Bone marrow (tissue), 2 donors: Measurements from ENCODE around the gene RPS6KA2.
"Not testable (repeated sequence)": the region's sequence is repeated elsewhere in the genome, so short reads cannot be mapped to it uniquely, and the experiment has no call there.

Source experiments
- DNase-seq, 2 donors: peaks; one replicate each; lab custom pipeline; 2025; lab: John Stamatoyannopoulos, UW

RPS6KA2 gene

DNA sequence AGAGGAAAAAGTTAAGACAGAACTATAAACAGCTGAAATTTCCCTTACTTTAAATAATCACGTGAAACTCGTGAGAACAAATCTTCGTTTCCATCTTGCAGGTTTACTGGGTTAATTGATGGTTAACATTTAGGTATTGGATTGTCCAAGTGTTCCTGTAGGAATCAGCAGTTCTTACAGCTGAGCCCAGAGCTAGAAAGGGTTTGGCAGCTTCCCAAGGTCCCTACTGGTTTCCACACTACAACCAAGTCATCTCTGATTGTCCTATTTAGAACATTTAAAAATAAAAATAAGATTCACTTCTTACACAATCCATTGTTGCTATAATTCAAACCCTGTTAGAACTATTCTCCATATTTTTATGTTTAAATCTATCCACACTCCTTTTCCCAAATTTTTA, 260.1 kb downstream of the RPS6KA2 start:
- no peak for DNase-seq

GRCh38 chr6:166365806-166366205, 261.2 kb downstream of the RPS6KA2 start:
- no peak for DNase-seq

DNA sequence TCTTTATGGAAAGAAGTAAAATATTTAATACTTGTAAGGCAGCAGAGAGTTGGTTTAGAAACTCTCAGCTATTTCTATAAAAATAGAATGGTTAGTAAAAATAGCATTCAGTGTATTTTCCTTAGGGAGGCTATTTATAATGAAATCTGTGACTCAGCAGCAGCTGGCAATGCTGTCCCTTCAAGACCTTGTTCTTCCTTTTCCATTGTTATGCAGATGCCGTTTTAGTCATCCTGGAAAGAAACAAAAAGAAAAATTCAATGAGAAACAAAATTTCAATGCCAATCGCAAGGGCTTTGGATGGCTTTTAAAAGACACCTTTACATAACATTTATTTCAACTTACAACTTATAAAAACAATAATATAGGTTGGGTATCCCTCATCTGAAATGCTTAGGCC, 261.8 kb downstream of the RPS6KA2 start:
- peak in 1 of 2 donors; percentile 11 for DNase-seq

DNA sequence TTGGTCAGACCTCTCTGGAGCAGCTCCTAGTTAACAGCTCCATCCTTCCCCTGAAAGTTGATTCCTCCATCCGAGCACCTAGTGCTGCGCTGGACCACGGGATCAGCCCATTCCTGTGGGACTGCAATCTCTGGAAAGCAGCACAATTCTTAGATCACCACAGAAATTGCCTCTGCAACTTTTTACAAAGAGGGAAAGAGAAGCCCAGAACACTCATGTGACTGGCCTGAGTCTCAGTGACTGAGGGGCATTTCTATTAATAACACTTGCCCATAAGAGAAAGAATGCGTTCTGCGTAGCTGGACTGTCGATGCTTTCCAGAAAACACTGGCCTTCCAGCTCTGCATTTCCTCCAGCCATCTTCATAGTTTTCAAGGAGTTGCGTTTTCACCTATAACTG, 262.6 kb downstream of the RPS6KA2 start:
- DNase-seq = no peak

DNA sequence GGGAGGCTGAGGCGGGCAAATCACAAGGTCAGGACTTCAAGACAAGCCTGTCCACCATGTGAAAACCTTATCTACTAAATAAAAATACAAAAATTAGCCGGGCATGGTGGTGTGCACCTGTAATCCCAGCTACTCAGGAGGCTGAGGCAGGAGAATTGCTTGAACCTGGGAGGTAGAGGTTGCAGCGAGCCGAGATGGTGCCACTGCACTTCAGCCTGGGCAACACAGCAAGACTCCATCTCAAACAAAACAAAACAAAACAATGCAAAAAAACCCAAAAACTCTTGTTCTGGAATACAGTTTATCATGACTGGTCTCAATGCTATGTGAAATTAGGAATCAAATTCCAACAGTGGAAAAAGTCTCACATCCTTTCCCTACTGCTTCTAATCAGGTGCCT, 264.6 kb downstream of the RPS6KA2 start:
- DNase-seq = not testable (repeated sequence)

- no peak for DNase-seq
Observed at GRCh38 chr6:166361077-166361429, 266.0 kb downstream of the RPS6KA2 start.

DNA sequence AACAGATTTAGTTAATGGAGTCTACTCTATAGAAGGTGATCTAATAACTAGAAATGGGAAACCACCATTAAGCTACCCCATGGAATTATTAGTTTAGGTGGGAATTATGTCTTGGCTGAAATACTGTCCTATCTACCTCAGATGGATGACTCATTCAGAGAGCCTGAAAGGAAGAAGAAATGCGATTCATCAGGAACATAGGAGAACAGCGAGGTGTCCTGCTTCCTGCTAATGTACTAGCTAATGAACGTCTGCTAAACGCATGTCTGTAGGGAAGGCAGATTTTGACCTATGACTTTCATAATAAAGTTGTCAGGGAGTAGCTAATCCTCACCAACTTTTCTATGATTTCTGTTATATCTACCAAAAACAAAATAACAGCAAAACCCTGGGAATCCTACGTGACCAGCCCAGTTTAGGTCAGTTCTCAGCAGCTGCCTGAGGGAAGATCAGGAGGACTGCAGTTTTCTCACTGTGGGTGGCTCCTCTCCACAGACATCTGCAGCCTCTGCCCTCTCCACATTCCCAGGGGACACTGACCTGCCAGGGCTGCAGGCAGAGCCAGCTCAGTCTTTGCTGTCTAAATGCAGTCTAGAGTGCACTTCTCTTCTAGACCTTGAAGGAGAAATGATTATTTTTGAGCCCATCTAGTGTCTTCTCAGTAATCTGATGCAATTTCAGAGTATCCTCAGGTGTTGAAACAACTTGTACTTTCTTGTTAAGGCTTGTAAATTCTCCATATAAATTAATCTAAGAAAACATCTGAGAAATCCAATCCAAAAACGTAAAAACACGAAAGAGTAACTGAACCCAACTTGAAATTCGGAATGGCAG, 266.6 kb downstream of the RPS6KA2 start:
- DNase-seq = no peak
